Measurements from ENCODE around the gene EPHX1. TPM values are rescaled to one million over a fixed set of nuclear protein-coding genes. Genes with fewer than 3 reads are reported as not detected.

EPHX1 gene
- total and polyA plus RNA-seq, 10 of the 15 experiments (the other 5 are each of a cell fraction or from before 2014, with no cell fraction given): 0.33 to 2.9 (median 0.78) TPM; not detected in 2

DNA sequence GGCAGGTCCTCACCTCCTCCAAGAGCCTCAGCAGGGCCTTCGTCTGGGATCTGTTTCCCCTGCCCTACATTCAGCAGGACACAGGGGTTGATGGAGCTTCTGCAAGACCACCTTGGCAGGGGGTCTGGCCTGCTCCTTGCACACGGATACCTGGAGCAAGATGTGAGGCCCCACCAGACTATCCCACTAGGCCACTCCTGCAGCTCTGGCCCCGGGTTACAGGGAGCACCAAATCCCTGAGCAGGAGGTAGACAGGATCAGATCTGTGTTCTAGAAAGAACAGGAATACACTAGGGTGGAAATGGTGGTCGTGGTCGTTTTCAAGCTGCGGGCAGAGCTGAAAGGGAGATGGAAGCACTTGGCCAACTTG lies 33.5 kb downstream of the EPHX1 start:
- Histone ChIP-seq H2AFZ (ENCODE audit: control insufficient read depth, low read depth, low read length) (no peak overlapping the region), H3K36me3 (ENCODE audit: control insufficient read depth in 2 of 2, insufficient read depth in 2 of 2, low read length in 1 of 2) (peaks cover 0 to 2% of the 10 kb centered on the region in 2 experiments; a peak in 2 of 4 replicates), H3K27me3 (replicated peaks in 1 of 2; ENCODE audit: control insufficient read depth in 2 of 2, insufficient read depth in 2 of 2, low read length in 1 of 2) (no peaks in the 10 kb centered on the region), H3K4me1 (ENCODE audit: control insufficient read depth, insufficient read depth, low read length) (peaks cover 12% of the 10 kb centered on the region), H3K4me2 (ENCODE audit: control insufficient read depth, insufficient read depth) (no peak overlapping the region), H3K4me3 (no peak overlapping the region), H3K9me3 (replicated peaks; ENCODE audit: control insufficient read depth, insufficient read depth, low read length) (no peaks in the 10 kb centered on the region), H4K20me1 (ENCODE audit: control insufficient read depth, insufficient read depth) (no peaks in the 10 kb centered on the region), H3K79me2 (ENCODE audit: control insufficient read depth, insufficient read depth, low read length) (no peaks in the 10 kb centered on the region), H3K9ac (ENCODE audit: control insufficient read depth, insufficient read depth, low read length) (no peak overlapping the region), H3K27ac (ENCODE audit: control insufficient read depth, insufficient read depth) (no peak overlapping the region)
- ChIA-PET SMC1A (ENCODE audit: uncharacterized antibody, unreplicated experiment) (no interaction called here), RAD21 (ENCODE audit: unreplicated experiment) (no interaction called here), CTCF (no interaction called here), POLR2A (interaction anchor here (0.5 kb wide), 1 partner anchor 257 kb away, joined by 4 read pairs; no protein-coding TSS in a partner anchor)
- BruUV-seq (replicated peaks): no TSS peak
- WGBS (ENCODE audit: insufficient coverage, insufficient replicate concordance, low lambda C conversion rate, missing lambda C conversion rate): 65% methylated on average over 6 of the region's 6 CpGs
- in situ Hi-C loops (cut with MboI) (no loop called here), intact Hi-C loops (cut with micrococcal nuclease; ENCODE audit: unreplicated experiment) (loop anchor here (10.0 kb wide), 2 partner anchors 289 to 369 kb away; no protein-coding TSS in a partner anchor)
- ATAC-seq (no peak), DNase-seq (ENCODE audit: low read depth, low spot score) (no peak), FAIRE-seq (no peak)
- TF ChIP-seq ZNF622 (IDR thresholded peaks at IDR 0.05): no peak
- TF ChIP-seq FOXM1 (IDR thresholded peaks at IDR 0.05; ENCODE audit: low read depth, low read length): no peak
- TF ChIP-seq MTA3 (IDR thresholded peaks at IDR 0.05; ENCODE audit: borderline replicate concordance, low read length): no peak
- TF ChIP-seq NR2C1 (IDR thresholded peaks at IDR 0.05): no peak
- no peak for TF ChIP-seq ZSCAN29 (IDR thresholded peaks at IDR 0.05)
- TF ChIP-seq RFX5 (IDR thresholded peaks at IDR 0.05; ENCODE audit: low read depth, low read length): no peak
- TF ChIP-seq RBBP5 (conservative IDR thresholded peaks at IDR 0.05): no peak
- no peak for TF ChIP-seq HDGF (IDR thresholded peaks at IDR 0.05)
